CD1c-positive myeloid dendritic cell (primary cell): Measurements from ENCODE around the gene YTHDC1.
"Not testable (repeated sequence)": the region's sequence is repeated elsewhere in the genome, so short reads cannot be mapped to it uniquely, and the experiment has no call there.

Source experiments
- DNase-seq: peaks from one replicate; pipeline ENCODE4 v3.0.0-alpha.2; 2016; ENCODE audit errors: extremely low spot score

Gene YTHDC1

GRCh38 chr4:68349649-68350360 is at the start of gene YTHDC1:
YTHDC1 (minus strand) TSS chr4:68350090; CDS start chr4:68349753, 337 bp downstream.
- peak; percentile 98 for DNase-seq

GRCh38 chr4:68399306-68399705 is 49.4 kb upstream of the YTHDC1 start:
- DNase-seq: no peak

- DNase-seq: no peak
These were observed 46.9 kb upstream of the YTHDC1 start for GRCh38 chr4:68396756-68397155.

GRCh38 chr4:68391436-68391835 is 41.5 kb upstream of the YTHDC1 start:
- DNase-seq: no peak

- DNase-seq: no peak
These were observed 40.5 kb upstream of the YTHDC1 start for GRCh38 chr4:68390205-68390935.

- not testable (repeated sequence) for DNase-seq
These were observed 39.6 kb upstream of the YTHDC1 start for GRCh38 chr4:68389386-68389913.

- DNase-seq: no peak
These were observed 38.5 kb upstream of the YTHDC1 start for GRCh38 chr4:68388347-68388865.

- no peak for DNase-seq
These were observed 35.4 kb upstream of the YTHDC1 start for GRCh38 chr4:68385267-68385666.

- no peak for DNase-seq
These were observed 33.2 kb upstream of the YTHDC1 start for GRCh38 chr4:68383115-68383514.

GRCh38 chr4:68378226-68378625 is 28.3 kb upstream of the YTHDC1 start:
- DNase-seq: no peak

- peak; percentile 56 for DNase-seq
These were observed 26.0 kb upstream of the YTHDC1 start for GRCh38 chr4:68375667-68376559.

GRCh38 chr4:68373513-68373912 is 23.6 kb upstream of the YTHDC1 start:
- peak; percentile 57 for DNase-seq

- no peak for DNase-seq
These were observed 22.7 kb upstream of the YTHDC1 start for GRCh38 chr4:68372588-68372987.

- no peak for DNase-seq
These were observed 19.4 kb upstream of the YTHDC1 start for GRCh38 chr4:68369142-68369805.

- DNase-seq: no peak
These were observed 18.8 kb upstream of the YTHDC1 start for GRCh38 chr4:68368691-68369131.

GRCh38 chr4:68367835-68368234 is 17.9 kb upstream of the YTHDC1 start:
- DNase-seq: no peak

- no peak for DNase-seq
These were observed 16.7 kb upstream of the YTHDC1 start for GRCh38 chr4:68366600-68366999.

- no peak for DNase-seq
These were observed 15.2 kb upstream of the YTHDC1 start for GRCh38 chr4:68365068-68365467.

GRCh38 chr4:68361146-68361589 is 11.3 kb upstream of the YTHDC1 start:
- DNase-seq: no peak

GRCh38 chr4:68360231-68360968 is 10.5 kb upstream of the YTHDC1 start:
- DNase-seq: no peak
